ACC112 (cell line): ENCODE measurements around the gene B4GALT1.

ENCODE experiments used
- H2AFZ ChIP-seq: fragments of 200-600 bp; sonication (generic); one replicate; pipeline ENCODE4 v1.6.0; 2017; ENCODE audit warnings: antibody characterized with exemption, low read length; ENCODE audit not compliant: unreplicated experiment
- H3K27ac ChIP-seq: fragments of 200-600 bp; sonication (generic); 2 replicates; pipeline ENCODE4 v1.5.1; 2014; ENCODE audit warnings: low read depth, mild to moderate bottlenecking, antibody characterized with exemption, low read length, moderate library complexity
- H3K27me3 ChIP-seq: fragments of 200-600 bp; sonication (generic); 2 replicates; pipeline ENCODE4 v1.6.1; 2014; ENCODE audit warnings: mild to moderate bottlenecking, antibody characterized with exemption, low read length, moderate library complexity, mixed read lengths; ENCODE audit not compliant: insufficient read depth
- H3K36me3 ChIP-seq: fragments of 200-600 bp; sonication (generic); 2 replicates; pipeline ENCODE4 v1.6.1; 2016; ENCODE audit warnings: mild to moderate bottlenecking, antibody characterized with exemption, low read length, moderate library complexity, mixed read lengths; ENCODE audit not compliant: insufficient read depth
- H3K4me1 ChIP-seq: fragments of 200-600 bp; sonication (generic); one replicate; pipeline ENCODE4 v1.6.1; 2016; ENCODE audit warnings: low read length, mixed read lengths; ENCODE audit not compliant: insufficient read depth, unreplicated experiment, control insufficient read depth
- H3K4me3 ChIP-seq: fragments of 200-600 bp; sonication (generic); 2 replicates; pipeline ENCODE4 v1.5.1; 2014; ENCODE audit warnings: mild to moderate bottlenecking, low read depth, low read length
- H3K79me2 ChIP-seq: fragments of 200-600 bp; sonication (generic); one replicate; pipeline ENCODE4 v1.6.0; 2016; ENCODE audit warnings: low read length; ENCODE audit not compliant: control insufficient read depth, unreplicated experiment, insufficient read depth

The B4GALT1 gene

DNA sequence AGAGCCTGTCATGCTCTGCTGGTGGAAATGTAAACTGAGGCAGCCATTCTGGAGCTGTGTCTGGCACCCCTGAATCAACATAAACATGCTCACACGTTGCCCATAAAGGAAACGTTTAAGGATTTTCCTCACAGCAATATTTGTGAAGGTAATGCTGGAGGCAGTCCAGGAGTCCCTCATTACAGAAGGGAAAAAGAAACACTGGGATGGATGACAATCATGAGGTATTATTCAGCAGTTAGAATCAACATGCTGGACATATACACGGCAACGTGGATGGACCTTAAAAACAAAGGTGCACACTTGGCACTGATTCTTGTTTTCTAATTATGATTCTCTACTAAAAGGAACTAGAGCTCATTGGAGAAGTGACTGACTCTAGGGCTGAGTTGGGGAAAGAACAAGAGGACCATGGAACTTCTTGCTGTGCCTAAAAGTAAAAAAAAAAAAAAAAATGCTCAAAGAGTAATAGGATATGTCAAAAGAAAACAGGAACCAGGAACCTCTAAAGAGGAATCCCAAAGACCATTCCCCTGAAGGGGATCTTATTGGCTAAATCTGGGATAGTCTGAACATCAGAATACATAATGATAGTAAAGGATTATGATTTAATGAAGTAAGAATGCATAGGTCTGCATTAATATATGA lies 18.6 kb downstream of the B4GALT1 start:
- no peak overlapping the region for H3K4me3 ChIP-seq
- peaks cover 90% of the 10 kb centered on the region for H3K79me2 ChIP-seq

GRCh38 chr9:33147416-33148169 lies 19.5 kb downstream of the B4GALT1 start:
- Histone ChIP-seq H2AFZ (no peak overlapping the region), H3K27ac (no peak overlapping the region), H3K27me3 (no peaks in the 10 kb centered on the region), H3K4me1 (peaks cover 42% of the 10 kb centered on the region), H3K4me3 (no peak overlapping the region), H3K79me2 (peaks cover 87% of the 10 kb centered on the region), H3K36me3 (no peaks in the 10 kb centered on the region)

More for the DNA sequence above, 18.6 kb downstream of the B4GALT1 start:
- Histone ChIP-seq H3K27me3 (no peaks in the 10 kb centered on the region), H3K36me3 (no peaks in the 10 kb centered on the region), H3K27ac (no peak overlapping the region), H2AFZ (no peak overlapping the region), H3K4me1 (peaks cover 36% of the 10 kb centered on the region)

DNA sequence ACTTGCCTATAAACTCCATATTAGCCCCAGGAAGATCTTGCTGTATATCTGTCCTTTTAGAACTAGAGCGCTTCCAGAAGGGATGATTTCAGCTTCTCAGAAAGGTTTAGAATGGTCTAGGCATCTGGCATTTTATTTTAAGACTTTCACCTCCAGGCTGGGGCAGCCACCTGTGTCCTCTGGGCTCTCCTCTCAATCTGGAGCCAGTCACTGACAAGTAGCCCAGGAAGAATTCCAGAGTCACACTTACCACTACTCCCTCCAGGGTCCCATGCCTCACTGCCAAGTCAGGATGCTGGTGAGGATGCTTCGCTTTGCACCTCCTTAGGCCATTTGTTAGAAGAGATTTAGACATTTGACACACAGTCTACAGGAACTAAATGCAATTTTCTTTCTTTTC lies 20.8 kb downstream of the B4GALT1 start:
- H3K27me3 ChIP-seq, result no peaks in the 10 kb centered on the region
- H3K36me3 ChIP-seq, result no peaks in the 10 kb centered on the region
- H3K27ac ChIP-seq, result no peak overlapping the region
- H3K79me2 ChIP-seq, result peaks cover 86% of the 10 kb centered on the region
- no peak overlapping the region for H2AFZ ChIP-seq
- no peak overlapping the region for H3K4me3 ChIP-seq
- peaks cover 38% of the 10 kb centered on the region for H3K4me1 ChIP-seq

- Histone ChIP-seq H3K27me3 (no peaks in the 10 kb centered on the region), H3K27ac (no peak overlapping the region), H2AFZ (no peak overlapping the region), H3K4me1 (peaks cover 45% of the 10 kb centered on the region), H3K79me2 (peaks cover 90% of the 10 kb centered on the region), H3K4me3 (no peak overlapping the region), H3K36me3 (no peaks in the 10 kb centered on the region)
Measured at GRCh38 chr9:33144551-33144950, 22.6 kb downstream of the B4GALT1 start.

GRCh38 chr9:33143241-33143661 lies 23.9 kb downstream of the B4GALT1 start:
- Histone ChIP-seq H3K27ac (0 out of 2 replicates have a peak overlapping the region, but pooled peaks have one; percentile 6), H3K27me3 (no peaks in the 10 kb centered on the region), H2AFZ (no peak overlapping the region), H3K4me3 (no peak overlapping the region), H3K4me1 (peaks cover 50% of the 10 kb centered on the region), H3K36me3 (no peaks in the 10 kb centered on the region), H3K79me2 (peaks cover 91% of the 10 kb centered on the region)

DNA sequence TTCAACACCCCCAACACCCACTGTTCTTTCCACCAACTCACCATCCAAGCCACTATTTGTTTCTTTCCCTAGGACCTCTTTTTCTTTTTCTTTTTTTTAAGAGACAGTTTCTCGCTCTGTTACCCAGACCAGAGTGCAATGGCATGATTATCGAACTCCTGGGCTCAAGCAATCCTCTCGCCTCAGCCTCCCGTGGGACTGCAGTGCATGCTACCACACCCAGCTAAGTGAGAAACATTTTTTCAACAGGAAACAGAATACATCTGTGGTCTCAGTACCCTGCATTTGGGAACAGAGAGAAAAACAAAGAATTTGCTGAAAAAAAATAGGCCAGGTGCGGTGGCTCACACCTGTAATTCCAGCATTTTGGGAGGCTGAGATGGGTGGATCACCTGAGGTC lies 24.6 kb downstream of the B4GALT1 start:
- H3K27ac ChIP-seq, result no peak overlapping the region
- peaks cover 91% of the 10 kb centered on the region for H3K79me2 ChIP-seq
- no peak overlapping the region for H2AFZ ChIP-seq
- peaks cover 46% of the 10 kb centered on the region for H3K4me1 ChIP-seq
- H3K27me3 ChIP-seq, result no peaks in the 10 kb centered on the region
- H3K36me3 ChIP-seq, result no peaks in the 10 kb centered on the region
- H3K4me3 ChIP-seq, result no peak overlapping the region

DNA sequence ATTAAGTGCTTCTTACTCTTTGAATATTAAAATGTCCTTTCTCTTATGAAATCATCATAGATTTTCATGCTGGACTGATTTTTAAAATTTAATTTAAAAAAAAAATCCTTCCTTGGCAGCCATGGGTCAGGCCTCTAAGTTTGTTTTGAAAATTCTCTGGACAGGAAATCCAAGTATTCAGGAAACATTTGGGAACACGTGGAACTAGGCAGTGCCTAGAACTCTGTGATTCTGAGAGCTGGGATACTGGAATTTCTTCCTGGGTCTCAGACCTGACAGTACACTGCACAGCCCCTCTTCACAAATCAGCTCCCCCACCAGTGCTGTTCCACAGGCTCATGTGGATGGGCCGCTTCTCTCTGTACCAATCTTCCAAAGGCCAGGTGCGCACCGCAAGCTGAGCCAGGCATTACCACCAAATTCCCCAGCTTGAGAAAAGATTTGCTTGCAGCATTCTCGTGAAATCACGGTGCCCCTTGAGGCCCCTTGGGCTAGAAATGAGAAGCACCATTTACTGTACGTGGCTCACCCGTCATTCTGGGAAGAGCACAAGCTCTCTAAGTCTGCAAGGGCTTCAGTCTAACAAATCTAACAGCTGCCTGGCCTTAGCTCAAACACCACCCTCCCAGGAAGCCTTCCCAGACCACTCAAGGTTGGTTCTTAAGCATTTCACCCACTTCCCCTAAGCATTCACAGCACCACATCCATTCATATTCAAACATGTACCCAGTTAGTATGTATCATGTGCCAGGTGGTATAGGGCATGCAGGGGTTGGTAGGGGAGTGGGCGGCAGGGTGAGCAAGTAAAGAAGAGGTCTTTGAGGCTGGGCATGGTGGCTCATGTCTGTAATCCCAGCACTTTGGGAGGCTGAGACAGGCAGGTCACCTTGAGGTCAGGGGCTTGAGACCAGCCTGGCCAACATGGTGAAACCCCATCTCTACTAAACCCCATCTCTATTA lies 26.5 kb downstream of the B4GALT1 start:
- peaks cover 92% of the 10 kb centered on the region for H3K79me2 ChIP-seq

DNA sequence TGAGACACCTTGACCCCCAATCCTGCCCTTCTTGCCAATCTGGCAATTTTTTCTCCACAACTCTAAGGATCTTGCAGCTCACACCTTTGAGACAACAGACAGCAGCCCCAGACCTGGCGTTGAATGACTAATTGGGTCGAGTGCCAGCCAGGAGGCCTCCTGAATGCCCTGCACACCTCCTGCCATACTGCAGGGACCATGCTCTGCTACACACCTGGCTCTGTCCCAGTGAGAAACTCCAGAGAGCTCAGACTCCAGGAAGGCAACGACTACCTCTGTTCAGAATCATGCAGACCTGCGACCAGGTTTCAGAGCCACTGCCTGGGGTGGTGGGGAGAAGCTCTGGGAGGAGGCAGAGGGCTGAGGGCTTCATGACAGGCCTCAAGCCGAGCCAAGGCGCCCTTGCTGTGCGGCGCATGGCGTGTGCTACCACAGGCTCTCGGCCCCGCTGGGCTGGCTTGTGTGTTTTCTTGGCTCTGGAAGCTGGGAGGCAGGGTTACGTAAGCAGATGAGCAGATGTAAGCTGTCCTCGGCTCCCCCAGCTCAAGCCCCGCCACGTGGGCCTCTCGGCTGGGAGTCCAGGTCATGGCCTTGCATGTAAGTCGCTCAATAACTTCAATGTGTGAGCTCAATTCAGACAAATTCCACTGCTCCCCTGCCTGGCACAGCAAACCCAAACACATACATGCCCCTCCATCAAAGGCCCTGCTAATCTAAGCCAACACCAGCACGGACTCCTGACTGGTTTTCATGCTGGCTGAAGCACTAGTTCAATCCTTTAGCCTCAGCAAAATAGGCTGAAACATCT lies 27.5 kb downstream of the B4GALT1 start:
- peaks cover 91% of the 10 kb centered on the region for H3K79me2 ChIP-seq

More for the DNA sequence above, 26.5 kb downstream of the B4GALT1 start:
- no peak overlapping the region for H3K4me3 ChIP-seq
- H3K27ac ChIP-seq, result peak overlapping the region; percentile 49
- peaks cover 46% of the 10 kb centered on the region for H3K4me1 ChIP-seq
- H3K36me3 ChIP-seq, result no peaks in the 10 kb centered on the region
- H3K27me3 ChIP-seq, result no peaks in the 10 kb centered on the region
- no peak overlapping the region for H2AFZ ChIP-seq

GRCh38 chr9:33138768-33139167 lies 28.4 kb downstream of the B4GALT1 start:
- Histone ChIP-seq H3K27ac (no peak overlapping the region), H3K27me3 (no peaks in the 10 kb centered on the region), H2AFZ (no peak overlapping the region), H3K36me3 (no peaks in the 10 kb centered on the region), H3K4me3 (no peak overlapping the region), H3K79me2 (peaks cover 89% of the 10 kb centered on the region), H3K4me1 (peaks cover 43% of the 10 kb centered on the region)

More for the DNA sequence above, 27.5 kb downstream of the B4GALT1 start:
- H3K36me3 ChIP-seq, result no peaks in the 10 kb centered on the region
- no peak overlapping the region for H2AFZ ChIP-seq
- peak overlapping the region; percentile 49 for H3K27ac ChIP-seq
- H3K27me3 ChIP-seq, result no peaks in the 10 kb centered on the region
- H3K4me1 ChIP-seq, result peaks cover 46% of the 10 kb centered on the region
- H3K4me3 ChIP-seq, result no peak overlapping the region
